Stomach smooth muscle (tissue), 2 donors: Measurements from ENCODE around the gene ADSS1.

Experiments
- H3K27ac ChIP-seq: one replicate; pipeline ENCODE4 v1.7.0; 2013; ENCODE audit warnings: mild to moderate bottlenecking, low read length, inconsistent platforms
- H3K27me3 ChIP-seq, 2 donors: one replicate each; pipeline ENCODE4 v1.7.0; 2013; ENCODE audit warnings: low read length in 2 of 2; ENCODE audit not compliant: insufficient read depth in 2 of 2, control insufficient read depth in 1 of 2
- H3K36me3 ChIP-seq, 2 donors: one replicate each; pipeline ENCODE4 v1.7.0; 2013; ENCODE audit warnings: low read length in 2 of 2; ENCODE audit not compliant: control insufficient read depth in 2 of 2, insufficient read depth in 2 of 2
- H3K4me1 ChIP-seq: one replicate; pipeline ENCODE4 v1.7.0; 2013; ENCODE audit warnings: low read length; ENCODE audit not compliant: control insufficient read depth, insufficient read depth
- H3K4me3 ChIP-seq, 2 donors: one replicate each; pipeline ENCODE4 v1.7.0; 2013; ENCODE audit warnings: low read length in 2 of 2
- H3K9ac ChIP-seq, 2 donors: one replicate each; pipeline ENCODE4 v1.7.0; 2013; ENCODE audit warnings: low read length in 2 of 2, mild to moderate bottlenecking in 1 of 2
- H3K9me3 ChIP-seq, 2 donors: one replicate each; pipeline ENCODE4 v1.7.0; 2013; ENCODE audit warnings: low read length in 2 of 2; ENCODE audit not compliant: control insufficient read depth in 2 of 2
- donor health status: healthy.
- donor health status: Pancreatic carcinoma.

ADSS1 gene

GRCh38 chr14:104754213-104754851 is 30.3 kb downstream of the ADSS1 start:
- H3K9me3 ChIP-seq, result no peaks in the 10 kb centered on the region
- H3K9ac ChIP-seq, result peak overlapping the region; percentile 84 to 92
- H3K4me3 ChIP-seq, result peak overlapping the region; percentile 55 to 94
- H3K27me3 ChIP-seq, result no peaks in the 10 kb centered on the region
- no peak overlapping the region for H3K27ac ChIP-seq
- H3K36me3 ChIP-seq, result peaks cover 29 to 35% of the 10 kb centered on the region in 2 donors
- H3K4me1 ChIP-seq, result peaks cover 36% of the 10 kb centered on the region

- Histone ChIP-seq H3K36me3 (peaks cover 31 to 42% of the 10 kb centered on the region in 2 donors), H3K27ac (no peak overlapping the region), H3K9me3 (no peaks in the 10 kb centered on the region), H3K4me1 (peaks cover 27% of the 10 kb centered on the region), H3K27me3 (no peaks in the 10 kb centered on the region), H3K4me3 (no peak overlapping the region), H3K9ac (no peak overlapping the region)
Observed at GRCh38 chr14:104755621-104756020, 31.6 kb downstream of the ADSS1 start.

GRCh38 chr14:104756477-104757237 is 32.6 kb downstream of the ADSS1 start:
- no peak overlapping the region for H3K4me3 ChIP-seq
- no peaks in the 10 kb centered on the region for H3K9me3 ChIP-seq
- H3K36me3 ChIP-seq, result peaks cover 31 to 46% of the 10 kb centered on the region in 2 donors
- H3K9ac ChIP-seq, result no peak overlapping the region
- no peaks in the 10 kb centered on the region for H3K27me3 ChIP-seq
- peaks cover 27% of the 10 kb centered on the region for H3K4me1 ChIP-seq
- H3K27ac ChIP-seq, result no peak overlapping the region

- Histone ChIP-seq H3K27ac (no peak overlapping the region), H3K36me3 (peaks cover 31 to 46% of the 10 kb centered on the region in 2 donors)
Observed at GRCh38 chr14:104757238-104757585, 33.2 kb downstream of the ADSS1 start.

GRCh38 chr14:104757681-104758392 is 33.8 kb downstream of the ADSS1 start:
- no peak overlapping the region for H3K27ac ChIP-seq
- H3K9ac ChIP-seq, result no peak overlapping the region
- no peaks in the 10 kb centered on the region for H3K27me3 ChIP-seq
- no peaks in the 10 kb centered on the region for H3K9me3 ChIP-seq
- no peak overlapping the region for H3K4me3 ChIP-seq
- H3K4me1 ChIP-seq, result peaks cover 21% of the 10 kb centered on the region
- H3K36me3 ChIP-seq, result peaks cover 31 to 46% of the 10 kb centered on the region in 2 donors

More at GRCh38 chr14:104757238-104757585, 33.2 kb downstream of the ADSS1 start:
- Histone ChIP-seq H3K4me3 (no peak overlapping the region), H3K4me1 (peaks cover 22% of the 10 kb centered on the region), H3K27me3 (no peaks in the 10 kb centered on the region), H3K9me3 (no peaks in the 10 kb centered on the region), H3K9ac (no peak overlapping the region)

GRCh38 chr14:104758981-104759969 is 35.2 kb downstream of the ADSS1 start:
- H3K27me3 ChIP-seq, result no peaks in the 10 kb centered on the region
- no peak overlapping the region for H3K9ac ChIP-seq
- no peak overlapping the region for H3K4me3 ChIP-seq
- peaks cover 31 to 46% of the 10 kb centered on the region in 2 donors for H3K36me3 ChIP-seq
- no peaks in the 10 kb centered on the region for H3K9me3 ChIP-seq
- H3K4me1 ChIP-seq, result peaks cover 12% of the 10 kb centered on the region
- no peak overlapping the region for H3K27ac ChIP-seq

GRCh38 chr14:104765517-104765916 is 41.5 kb downstream of the ADSS1 start:
- H3K27ac ChIP-seq, result no peak overlapping the region
- no peaks in the 10 kb centered on the region for H3K27me3 ChIP-seq
- no peaks in the 10 kb centered on the region for H3K9me3 ChIP-seq
- peaks cover 8% of the 10 kb centered on the region for H3K4me1 ChIP-seq
- no peak overlapping the region for H3K4me3 ChIP-seq
- no peak overlapping the region for H3K9ac ChIP-seq
- H3K36me3 ChIP-seq, result peaks cover 3 to 5% of the 10 kb centered on the region in 2 donors

GRCh38 chr14:104766256-104766862 is 42.3 kb downstream of the ADSS1 start:
- H3K9me3 ChIP-seq, result peaks cover 0 to 3% of the 10 kb centered on the region in 2 donors
- peaks cover 5 to 8% of the 10 kb centered on the region in 2 donors for H3K36me3 ChIP-seq
- no peak overlapping the region for H3K4me3 ChIP-seq
- H3K27ac ChIP-seq, result no peak overlapping the region
- no peaks in the 10 kb centered on the region for H3K27me3 ChIP-seq
- H3K4me1 ChIP-seq, result peaks cover 8% of the 10 kb centered on the region
- H3K9ac ChIP-seq, result no peak overlapping the region

- peaks cover 8% of the 10 kb centered on the region for H3K4me1 ChIP-seq
- H3K27me3 ChIP-seq, result no peaks in the 10 kb centered on the region
- peaks cover 12% of the 10 kb centered on the region in 2 donors for H3K36me3 ChIP-seq
- peaks cover 0 to 4% of the 10 kb centered on the region in 2 donors for H3K9me3 ChIP-seq
- H3K9ac ChIP-seq, result no peak overlapping the region
- no peak overlapping the region for H3K4me3 ChIP-seq
- no peak overlapping the region for H3K27ac ChIP-seq
Observed at GRCh38 chr14:104766863-104767633, 43.0 kb downstream of the ADSS1 start.
